ENCODE measurements around the gene SMARCA2. TPM values are rescaled to one million over a fixed set of nuclear protein-coding genes. Genes with fewer than 3 reads are reported as not detected.
A peak's percentile ranks its signal among the peaks of the same experiment; 100 is the strongest.

Gene SMARCA2
- total RNA-seq, 1 donor from 2014 or later = 147 TPM

- H3K27me3 ChIP-seq (ENCODE audit: low read depth) = no peaks in the 10 kb centered on the region
- no peak overlapping the region for H3K27ac ChIP-seq
- H3K9me3 ChIP-seq = no peaks in the 10 kb centered on the region
- no peak overlapping the region for H3K4me3 ChIP-seq
- ATAC-seq (peak in 1 of 2 donors; percentile 44), DNase-seq (no peak)
- H3K36me3 ChIP-seq = peaks cover 95% of the 10 kb centered on the region
- intact Hi-C loops (cut with DNase I) = no loop called here
- TF ChIP-seq CTCF (IDR thresholded peaks at IDR 0.05) = no peak
- H3K4me1 ChIP-seq = no peaks in the 10 kb centered on the region
These were observed 45.3 kb downstream of the SMARCA2 start for GRCh38 chr9:2060424-2060823.

GRCh38 chr9:2065704-2066103 lies 50.6 kb downstream of the SMARCA2 start:
- TF ChIP-seq CTCF (IDR thresholded peaks at IDR 0.05) = no peak

GRCh38 chr9:2066312-2067273 lies 51.4 kb downstream of the SMARCA2 start:
- ATAC-seq (peak in 1 of 2 donors; percentile 79), DNase-seq (no peak)
- peaks cover 85% of the 10 kb centered on the region for H3K36me3 ChIP-seq
- H3K9me3 ChIP-seq = no peaks in the 10 kb centered on the region
- no peaks in the 10 kb centered on the region for H3K27me3 ChIP-seq (ENCODE audit: low read depth)
- intact Hi-C loops (cut with DNase I) = no loop called here
- H3K4me1 ChIP-seq = peaks cover 5% of the 10 kb centered on the region
- H3K27ac ChIP-seq = no peak overlapping the region
- TF ChIP-seq CTCF (IDR thresholded peaks at IDR 0.05) = peak; percentile 37
- H3K4me3 ChIP-seq = no peak overlapping the region

More at GRCh38 chr9:2065704-2066103, 50.6 kb downstream of the SMARCA2 start:
- Histone ChIP-seq H3K27ac (no peak overlapping the region), H3K9me3 (no peaks in the 10 kb centered on the region), H3K4me3 (no peak overlapping the region), H3K4me1 (peaks cover 5% of the 10 kb centered on the region), H3K27me3 (ENCODE audit: low read depth) (no peaks in the 10 kb centered on the region), H3K36me3 (peaks cover 85% of the 10 kb centered on the region)
- intact Hi-C loops (cut with DNase I) = no loop called here
- DNase-seq (no peak), ATAC-seq (no peak)

GRCh38 chr9:2072752-2073405 lies 57.7 kb downstream of the SMARCA2 start:
- peaks cover 100% of the 10 kb centered on the region for H3K36me3 ChIP-seq

More at GRCh38 chr9:2072752-2073405, 57.7 kb downstream of the SMARCA2 start:
- DNase-seq (no peak), ATAC-seq (no peak)
- H3K9me3 ChIP-seq = no peaks in the 10 kb centered on the region
- intact Hi-C loops (cut with DNase I) = no loop called here
- H3K4me3 ChIP-seq = no peak overlapping the region
- no peaks in the 10 kb centered on the region for H3K27me3 ChIP-seq (ENCODE audit: low read depth)
- H3K4me1 ChIP-seq = no peaks in the 10 kb centered on the region
- no peak for TF ChIP-seq CTCF (IDR thresholded peaks at IDR 0.05)
- H3K27ac ChIP-seq = no peak overlapping the region

All from lower lobe of right lung (tissue), 2 donors.